Loucy (cell line): Measurements from ENCODE around the gene CPT1B.

ENCODE experiments used
- CTCF ChIP-seq: fragments of 200-600 bp; sonication (generic); conservative IDR thresholded peaks from 2 replicates; pipeline ENCODE4 v1.5.1; 2014; ENCODE audit warnings: mild to moderate bottlenecking, antibody characterized with exemption, low read length
- EZH2phosphoT487 ChIP-seq: fragments of 200-600 bp; IDR thresholded peaks from 2 replicates; pipeline ENCODE4 v1.6.1; 2018; ENCODE audit warnings: antibody characterized with exemption, mild to moderate bottlenecking, moderate library complexity, borderline replicate concordance

GRCh38 chr22:50522208-50522805 lies 55.9 kb downstream of the CPT1B start:
- TF ChIP-seq CTCF (no peak), EZH2phosphoT487 (no peak)
